ENCODE measurements around the gene PLA2G4E. TPM values are rescaled to one million over a fixed set of nuclear protein-coding genes. Genes with fewer than 3 reads are reported as not detected.

PLA2G4E gene
- total RNA-seq, 1 experiment from 2014 or later, result not detected

- Histone ChIP-seq H3K4me3 (ENCODE audit: low read depth in 2 of 2, low read length in 2 of 2) (no peak overlapping the region), H3K27ac (ENCODE audit: low read length) (no peak overlapping the region), H3K4me1 (ENCODE audit: control insufficient read depth, insufficient read depth, low read length) (no peaks in the 10 kb centered on the region), H3K9me3 (ENCODE audit: control insufficient read depth, insufficient read depth, low read depth, low read length) (no peaks in the 10 kb centered on the region), H3K27me3 (ENCODE audit: control insufficient read depth, insufficient read depth, low read length) (no peaks in the 10 kb centered on the region; the same call in 1 of the 2 replicates), H3K36me3 (ENCODE audit: control insufficient read depth, insufficient read depth, low read length) (no peaks in the 10 kb centered on the region)
- ChIA-PET CTCF (interaction anchor here (0.9 kb wide), 1 partner anchor 83 kb away, joined by 3 read pairs; no protein-coding TSS in a partner anchor), POLR2A (no interaction called here)
- no TSS peak for BruUV-seq (replicated peaks)
- intact Hi-C loops (cut with micrococcal nuclease; ENCODE audit: unreplicated experiment), result no loop called here
- TF ChIP-seq REST (IDR thresholded peaks at IDR 0.05; ENCODE audit: insufficient read depth in 1 of 2, low read depth in 2 of 2, low read length in 1 of 2) (no peak), CTCF (IDR thresholded peaks at IDR 0.05) (no peak), POLR2AphosphoS5 (IDR thresholded peaks at IDR 0.05; ENCODE audit: low read depth, low read length) (no peak), TCF7L2 (IDR thresholded peaks at IDR 0.05; ENCODE audit: low read depth, low read length) (no peak), SIN3A (IDR thresholded peaks at IDR 0.05; ENCODE audit: borderline replicate concordance, insufficient read depth, low read depth, low read length) (no peak)
- in situ Hi-C loops (cut with HindIII; ENCODE audit: low pct_unique_long_range_greater_than_20kb, low sequenced_read_pairs), result no loop called here
- DNase-seq (ENCODE audit: low read depth, low spot score), result no peak
- ATAC-seq, result peak; percentile 32; the same call in 1 of the 2 replicates
Observed at GRCh38 chr15:42001236-42001635, 19.6 kb downstream of the PLA2G4E start.

- Histone ChIP-seq H3K4me3 (ENCODE audit: low read depth in 2 of 2, low read length in 2 of 2) (no peak overlapping the region), H3K4me1 (ENCODE audit: control insufficient read depth, insufficient read depth, low read length) (no peaks in the 10 kb centered on the region), H3K27ac (ENCODE audit: low read length) (no peak overlapping the region), H3K9me3 (ENCODE audit: control insufficient read depth, insufficient read depth, low read depth, low read length) (no peaks in the 10 kb centered on the region), H3K27me3 (ENCODE audit: control insufficient read depth, insufficient read depth, low read length) (no peaks in the 10 kb centered on the region; the same call in 1 of the 2 replicates), H3K36me3 (ENCODE audit: control insufficient read depth, insufficient read depth, low read length) (no peaks in the 10 kb centered on the region)
- ChIA-PET CTCF (no interaction called here), POLR2A (no interaction called here)
- DNase-seq (ENCODE audit: low read depth, low spot score) (no peak), ATAC-seq (no peak)
- TF ChIP-seq CTCF (IDR thresholded peaks at IDR 0.05) (no peak), REST (IDR thresholded peaks at IDR 0.05; ENCODE audit: insufficient read depth in 1 of 2, low read depth in 2 of 2, low read length in 1 of 2) (no peak), POLR2AphosphoS5 (IDR thresholded peaks at IDR 0.05; ENCODE audit: low read depth, low read length) (no peak), SIN3A (IDR thresholded peaks at IDR 0.05; ENCODE audit: borderline replicate concordance, insufficient read depth, low read depth, low read length) (no peak), TCF7L2 (IDR thresholded peaks at IDR 0.05; ENCODE audit: low read depth, low read length) (no peak)
- in situ Hi-C loops (cut with HindIII; ENCODE audit: low pct_unique_long_range_greater_than_20kb, low sequenced_read_pairs) (loop anchor here (5.0 kb wide), 1 partner anchor 53 kb away; no protein-coding TSS in a partner anchor), intact Hi-C loops (cut with micrococcal nuclease; ENCODE audit: unreplicated experiment) (no loop called here)
- BruUV-seq (replicated peaks), result no TSS peak
Observed at GRCh38 chr15:41999290-42000285, 21.3 kb downstream of the PLA2G4E start.
